SU-DHL-6 (cell line): ENCODE results near the gene RALBP1.
"Not testable (repeated sequence)": the region's sequence is repeated elsewhere in the genome, so short reads cannot be mapped to it uniquely, and the experiment has no call there.

Source experiments
- H2AFZ ChIP-seq: fragments of 200-600 bp; sonication (generic); 2 replicates; pipeline ENCODE4 v1.6.1; 2014; ENCODE audit warnings: low read depth, mild to moderate bottlenecking, moderate library complexity, mixed read lengths, antibody characterized with exemption, low read length; ENCODE audit not compliant: severe bottlenecking
- H3F3A ChIP-seq: fragments of 200-600 bp; shearing (Covaris generic); 2 replicates; pipeline ENCODE4 v1.6.0; 2016; ENCODE audit warnings: antibody characterized with exemption, mild to moderate bottlenecking; ENCODE audit not compliant: insufficient read depth
- H3K27ac ChIP-seq: fragments of 200-600 bp; sonication (generic); 2 replicates; pipeline ENCODE4 v1.5.1; 2016; ENCODE audit warnings: low read depth, mild to moderate bottlenecking, low read length, moderate library complexity, mixed read lengths
- H3K27me3 ChIP-seq: fragments of 200-600 bp; sonication (generic), shearing (Covaris generic); 2 replicates; pipeline ENCODE4 v1.6.0; 2014; ENCODE audit warnings: mild to moderate bottlenecking, low read length
- H3K36me3 ChIP-seq: fragments of 200-600 bp; sonication (generic); 2 replicates; pipeline ENCODE4 v1.6.1; 2014; ENCODE audit warnings: mild to moderate bottlenecking, low read length, mixed read lengths
- H3K4me2 ChIP-seq: fragments of 300-600, 200-600 bp; shearing (Covaris generic), sonication (generic); 2 replicates; pipeline ENCODE4 v1.6.0; 2014; ENCODE audit warnings: low read length, low read depth, mild to moderate bottlenecking; ENCODE audit not compliant: poor library complexity, severe bottlenecking
- H3K4me3 ChIP-seq: fragments of 200-600 bp; sonication (generic); 2 replicates; pipeline ENCODE4 v1.5.1; 2014; ENCODE audit warnings: antibody characterized with exemption, low read length, mild to moderate bottlenecking, mixed read lengths; ENCODE audit not compliant: insufficient read depth, poor library complexity, severe bottlenecking
- H3K79me2 ChIP-seq: fragments of 200-600 bp; sonication (generic); 2 replicates; pipeline ENCODE4 v1.6.1; 2014; ENCODE audit warnings: mild to moderate bottlenecking, low read length, moderate library complexity; ENCODE audit not compliant: insufficient read depth
- H3K9ac ChIP-seq: fragments of 200-600 bp; sonication (generic); 2 replicates; pipeline ENCODE4 v1.7.0; 2014; ENCODE audit warnings: mild to moderate bottlenecking, low read length
- H3K9me2 ChIP-seq: fragments of 200-600 bp; sonication (generic); replicated peaks from 2 replicates; pipeline ENCODE4 v1.6.1; 2014; ENCODE audit warnings: low read length; ENCODE audit not compliant: insufficient read depth
- H3K9me3 ChIP-seq: fragments of 200-600 bp; sonication (generic); 2 replicates; pipeline ENCODE4 v1.6.1; 2014; ENCODE audit warnings: low read length, mixed read lengths; ENCODE audit not compliant: insufficient read depth
- H4K20me1 ChIP-seq: fragments of 200-600 bp; sonication (generic); 2 replicates; pipeline ENCODE4 v1.6.1; 2014; ENCODE audit warnings: low read depth, mild to moderate bottlenecking, antibody characterized with exemption, low read length, moderate library complexity, mixed read lengths
- EZH2phosphoT487 ChIP-seq: fragments of 200-600 bp; sonication (generic), shearing (Covaris generic); conservative IDR thresholded peaks from 2 replicates; pipeline ENCODE4 v1.6.1; 2018; ENCODE audit warnings: mild to moderate bottlenecking, antibody characterized with exemption, low read length, moderate library complexity, mixed read lengths
- TF ChIP-seq, protein P1 (sequence below): fragments of 200-600 bp; sonication (generic); IDR thresholded peaks from one replicate; pipeline ENCODE4 v1.5.1; 2017; ENCODE audit warnings: antibody characterized with exemption, mild to moderate bottlenecking, low read length, moderate library complexity; ENCODE audit not compliant: insufficient read depth, poor library complexity, severe bottlenecking

The RALBP1 gene

DNA sequence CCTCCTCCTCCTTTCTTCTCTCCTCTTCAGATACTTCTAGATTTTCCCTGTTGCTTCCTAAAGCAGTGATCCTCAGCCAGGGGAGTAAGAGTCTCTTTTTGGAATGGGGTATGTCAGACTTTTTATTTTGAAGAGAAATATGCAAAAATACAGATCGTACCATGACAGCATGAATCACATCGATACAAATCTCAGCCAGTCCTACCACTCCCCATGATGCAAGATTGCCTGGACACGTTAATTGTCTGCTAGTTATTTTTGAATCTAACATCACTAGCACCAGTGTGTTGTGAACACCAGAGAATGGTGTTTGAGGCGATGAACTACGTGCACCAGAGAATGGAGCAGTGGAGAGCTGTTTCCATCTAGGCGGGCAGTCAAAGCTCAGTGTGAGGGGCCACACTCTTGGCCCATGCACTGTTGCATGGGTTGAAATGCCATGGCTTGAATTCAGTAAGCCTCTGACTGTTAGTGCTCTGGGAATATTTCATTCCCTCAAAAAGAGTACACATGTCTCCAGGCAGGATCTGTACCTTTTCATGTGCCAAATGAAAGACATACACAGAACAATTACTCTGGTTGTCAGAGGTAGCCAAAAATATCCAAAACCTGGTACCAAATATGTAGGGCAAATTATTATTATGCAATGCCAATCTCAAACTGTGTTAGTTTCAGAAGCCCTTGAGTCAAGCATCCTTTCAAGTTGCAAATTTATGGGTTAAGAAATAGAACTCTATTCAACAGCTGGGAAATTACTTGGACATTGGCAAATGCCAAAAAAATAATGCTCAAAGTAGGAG is 46.3 kb upstream of the RALBP1 start:
- no peaks in the 10 kb centered on the region for H3K9me2 ChIP-seq
- no peaks in the 10 kb centered on the region for H4K20me1 ChIP-seq
- H3K79me2 ChIP-seq: no peaks in the 10 kb centered on the region
- no peak overlapping the region for H3K27ac ChIP-seq
- no peaks in the 10 kb centered on the region for H3K27me3 ChIP-seq
- no peak overlapping the region for H3K4me3 ChIP-seq
- no peak for TF ChIP-seq EZH2phosphoT487
- TF ChIP-seq, protein P1, sequence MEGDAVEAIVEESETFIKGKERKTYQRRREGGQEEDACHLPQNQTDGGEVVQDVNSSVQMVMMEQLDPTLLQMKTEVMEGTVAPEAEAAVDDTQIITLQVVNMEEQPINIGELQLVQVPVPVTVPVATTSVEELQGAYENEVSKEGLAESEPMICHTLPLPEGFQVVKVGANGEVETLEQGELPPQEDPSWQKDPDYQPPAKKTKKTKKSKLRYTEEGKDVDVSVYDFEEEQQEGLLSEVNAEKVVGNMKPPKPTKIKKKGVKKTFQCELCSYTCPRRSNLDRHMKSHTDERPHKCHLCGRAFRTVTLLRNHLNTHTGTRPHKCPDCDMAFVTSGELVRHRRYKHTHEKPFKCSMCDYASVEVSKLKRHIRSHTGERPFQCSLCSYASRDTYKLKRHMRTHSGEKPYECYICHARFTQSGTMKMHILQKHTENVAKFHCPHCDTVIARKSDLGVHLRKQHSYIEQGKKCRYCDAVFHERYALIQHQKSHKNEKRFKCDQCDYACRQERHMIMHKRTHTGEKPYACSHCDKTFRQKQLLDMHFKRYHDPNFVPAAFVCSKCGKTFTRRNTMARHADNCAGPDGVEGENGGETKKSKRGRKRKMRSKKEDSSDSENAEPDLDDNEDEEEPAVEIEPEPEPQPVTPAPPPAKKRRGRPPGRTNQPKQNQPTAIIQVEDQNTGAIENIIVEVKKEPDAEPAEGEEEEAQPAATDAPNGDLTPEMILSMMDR: no peak
- H3K9me3 ChIP-seq: no peaks in the 10 kb centered on the region
- no peak overlapping the region for H2AFZ ChIP-seq
- H3K36me3 ChIP-seq: no peaks in the 10 kb centered on the region
- no peak overlapping the region for H3K9ac ChIP-seq
- H3K4me2 ChIP-seq: no peak overlapping the region
- no peaks in the 10 kb centered on the region for H3F3A ChIP-seq

DNA sequence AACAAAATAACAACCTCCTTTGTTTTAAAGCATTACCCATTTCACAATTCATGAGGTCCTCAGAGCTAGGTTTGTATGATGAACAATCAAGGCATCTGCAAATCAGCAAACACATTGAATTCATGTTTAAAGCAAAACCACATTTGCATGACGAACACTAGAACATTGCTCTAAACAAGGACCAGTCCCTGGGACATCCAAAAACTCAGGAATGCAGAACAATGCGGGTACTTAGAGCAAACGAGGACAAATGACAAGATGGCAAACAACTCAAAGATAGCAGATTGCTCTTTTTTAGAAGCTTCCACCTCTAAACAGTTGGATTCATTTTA is 45.7 kb upstream of the RALBP1 start:
- TF ChIP-seq, protein P1: no peak
- no peak for TF ChIP-seq EZH2phosphoT487
- Histone ChIP-seq H3K4me2 (no peak overlapping the region), H3K4me3 (no peak overlapping the region), H3K9me3 (no peaks in the 10 kb centered on the region), H3K9me2 (no peaks in the 10 kb centered on the region), H4K20me1 (no peaks in the 10 kb centered on the region), H2AFZ (no peak overlapping the region), H3K9ac (no peak overlapping the region), H3F3A (no peaks in the 10 kb centered on the region), H3K36me3 (no peaks in the 10 kb centered on the region), H3K27me3 (no peaks in the 10 kb centered on the region), H3K27ac (no peak overlapping the region), H3K79me2 (no peaks in the 10 kb centered on the region)

- not testable (repeated sequence) for H3K9me2 ChIP-seq, H3K9me3 ChIP-seq, H3F3A ChIP-seq, H3K4me2 ChIP-seq, H3K4me3 ChIP-seq, H3K27ac ChIP-seq, H3K9ac ChIP-seq, H3K27me3 ChIP-seq, H3K36me3 ChIP-seq, H2AFZ ChIP-seq, H4K20me1 ChIP-seq, H3K79me2 ChIP-seq
These were observed 45.0 kb upstream of the RALBP1 start for GRCh38 chr18:9430315-9430714.

DNA sequence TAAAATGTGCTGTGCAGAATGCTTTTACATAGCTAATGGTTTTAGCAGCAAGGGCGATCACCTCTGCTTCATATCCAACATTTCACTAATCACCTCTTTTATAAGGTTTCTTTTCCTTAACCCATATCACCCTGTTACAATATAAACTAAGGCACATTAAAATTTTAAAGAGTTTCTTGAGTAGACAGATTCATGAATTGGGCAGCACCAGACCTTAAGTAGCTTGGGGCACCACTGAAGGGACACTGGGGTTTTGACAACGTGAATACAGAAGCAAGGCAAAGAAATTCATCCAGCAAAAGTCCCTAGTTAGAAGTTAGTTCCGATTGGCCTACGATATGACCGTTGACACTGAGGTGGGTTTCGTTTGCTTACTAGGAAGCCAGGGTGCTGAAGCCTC is 44.0 kb upstream of the RALBP1 start:
- no peaks in the 10 kb centered on the region for H3K79me2 ChIP-seq
- no peak overlapping the region for H3K9ac ChIP-seq
- no peaks in the 10 kb centered on the region for H3K36me3 ChIP-seq
- H3K27ac ChIP-seq: no peak overlapping the region
- no peaks in the 10 kb centered on the region for H3K9me2 ChIP-seq
- no peak for TF ChIP-seq EZH2phosphoT487
- TF ChIP-seq, protein P1: no peak
- H3K4me3 ChIP-seq: no peak overlapping the region
- no peak overlapping the region for H3K4me2 ChIP-seq
- no peak overlapping the region for H2AFZ ChIP-seq
- no peaks in the 10 kb centered on the region for H3F3A ChIP-seq
- no peaks in the 10 kb centered on the region for H4K20me1 ChIP-seq
- no peaks in the 10 kb centered on the region for H3K27me3 ChIP-seq
- H3K9me3 ChIP-seq: no peaks in the 10 kb centered on the region

DNA sequence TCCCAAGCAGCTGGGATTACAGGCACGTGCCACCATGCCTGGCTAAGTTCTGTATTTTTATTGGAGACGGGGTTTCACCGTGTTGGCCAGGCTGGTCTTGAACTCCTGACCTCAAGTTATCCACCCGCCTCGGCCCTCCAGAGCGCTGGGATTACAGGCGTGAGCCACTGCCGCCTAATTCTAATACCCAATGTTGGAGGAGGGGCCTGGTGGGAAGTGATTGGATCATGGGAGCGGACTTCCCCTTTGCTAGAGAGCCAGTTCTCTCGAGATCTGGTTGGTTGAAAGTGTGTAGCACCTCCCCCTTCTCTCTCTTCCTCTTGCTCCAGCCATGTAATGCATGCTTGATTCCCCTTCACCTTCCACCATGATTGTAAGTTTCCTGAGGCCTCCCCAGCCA is 42.2 kb upstream of the RALBP1 start:
- not testable (repeated sequence) for H2AFZ ChIP-seq, H3F3A ChIP-seq, H3K9ac ChIP-seq, H3K27me3 ChIP-seq, H3K79me2 ChIP-seq, H4K20me1 ChIP-seq, H3K27ac ChIP-seq, H3K4me3 ChIP-seq, H3K9me3 ChIP-seq, H3K4me2 ChIP-seq, H3K9me2 ChIP-seq, H3K36me3 ChIP-seq
